HG02938 (cell line): ENCODE results near the gene AFM.

Experiments used
- ATAC-seq: cut with Tn5 transposase; IDR thresholded peaks from one replicate; pipeline ENCODE4 v1.9.1; 2021; ENCODE audit warnings: mild to moderate bottlenecking, moderate library complexity; ENCODE audit not compliant: unreplicated experiment

Gene AFM

GRCh38 chr4:73448448-73449203 is 32.9 kb upstream of the AFM start:
- ATAC-seq = no peak

GRCh38 chr4:73450398-73451004 is 31.0 kb upstream of the AFM start:
- ATAC-seq = no peak

- ATAC-seq = no peak
Observed at GRCh38 chr4:73451404-73451803, 30.1 kb upstream of the AFM start.

- ATAC-seq = no peak
Observed at GRCh38 chr4:73451981-73452747, 29.4 kb upstream of the AFM start.

GRCh38 chr4:73452953-73453700 is 28.4 kb upstream of the AFM start:
- ATAC-seq = no peak

- ATAC-seq = no peak
Observed at GRCh38 chr4:73453701-73454005, 27.9 kb upstream of the AFM start.

GRCh38 chr4:73454920-73455319 is 26.6 kb upstream of the AFM start:
- ATAC-seq = no peak

- no peak for ATAC-seq
Observed at GRCh38 chr4:73456177-73457022, 25.1 kb upstream of the AFM start.

- no peak for ATAC-seq
Observed at GRCh38 chr4:73458184-73459047, 23.1 kb upstream of the AFM start.

GRCh38 chr4:73459048-73459421 is 22.5 kb upstream of the AFM start:
- ATAC-seq = no peak

- no peak for ATAC-seq
Observed at GRCh38 chr4:73460913-73461522, 20.5 kb upstream of the AFM start.

GRCh38 chr4:73468170-73468569 is 13.4 kb upstream of the AFM start:
- ATAC-seq = no peak

- no peak for ATAC-seq
Observed at GRCh38 chr4:73470728-73471127, 10.8 kb upstream of the AFM start.

GRCh38 chr4:73477176-73477575 is 4.4 kb upstream of the AFM start:
- no peak for ATAC-seq

GRCh38 chr4:73479323-73479722 is 2.2 kb upstream of the AFM start:
- ATAC-seq = no peak

GRCh38 chr4:73485085-73485484 is 3.5 kb downstream of the AFM start:
- ATAC-seq = no peak

GRCh38 chr4:73485596-73485995 is 4.1 kb downstream of the AFM start:
- ATAC-seq = no peak

- ATAC-seq = no peak
Observed at GRCh38 chr4:73486497-73486896, 5.0 kb downstream of the AFM start.

- no peak for ATAC-seq
Observed at GRCh38 chr4:73487233-73487632, 5.7 kb downstream of the AFM start.
